NCI-H2227 (cell line): ENCODE data around the gene USP27X.

Experiments used
- DNase-seq: peaks from one replicate; lab custom pipeline; 2025; ENCODE audit not compliant: unreplicated experiment; lab: John Stamatoyannopoulos, UW

USP27X gene

DNA sequence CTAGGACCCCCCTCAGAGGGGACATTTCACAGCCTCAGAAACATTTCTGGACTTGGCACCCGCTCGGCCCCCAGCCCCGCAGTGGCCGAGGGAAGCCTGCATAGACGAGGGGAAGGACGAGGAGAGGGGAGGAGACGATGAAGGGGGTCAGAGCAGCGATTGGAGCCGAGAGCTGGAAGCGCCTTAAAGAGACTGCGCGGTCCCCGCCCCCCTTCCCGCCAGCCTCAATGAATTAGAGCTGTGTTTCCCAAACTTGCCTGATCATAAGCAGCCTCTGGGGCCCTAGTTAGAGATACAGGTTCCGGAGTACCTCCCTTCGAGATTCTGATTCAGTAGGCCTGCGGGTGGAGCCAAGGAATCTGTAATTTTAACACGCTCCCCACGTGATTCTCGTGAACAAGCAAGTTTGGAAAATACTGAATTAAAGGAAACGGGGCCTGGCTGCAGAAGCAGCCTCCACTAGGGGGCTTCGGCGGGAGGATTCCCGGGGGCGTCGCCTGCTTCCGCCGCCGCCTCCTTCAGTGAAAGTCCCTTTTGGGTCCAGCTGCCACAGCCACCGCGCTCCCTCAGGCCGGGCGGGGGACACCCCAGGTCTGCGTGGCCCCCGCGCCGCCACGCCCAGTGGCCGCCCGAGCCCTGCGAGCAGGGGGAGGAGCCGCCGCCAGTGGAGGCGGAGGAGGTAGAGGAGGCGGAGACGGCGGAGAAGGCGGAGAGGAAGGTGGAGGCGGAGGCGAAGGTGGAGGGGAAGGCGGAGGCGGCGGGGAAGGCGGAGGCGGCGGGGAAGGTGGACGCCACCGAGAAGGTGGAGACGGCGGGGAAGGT lies at the start of gene USP27X:
Gene USP27X, plus strand, starts transcription at position 651 of the 822 bp plus-strand sequence. CDS start 824 bp downstream, outside the sequence.
- peak; percentile 95 for DNase-seq

DNA sequence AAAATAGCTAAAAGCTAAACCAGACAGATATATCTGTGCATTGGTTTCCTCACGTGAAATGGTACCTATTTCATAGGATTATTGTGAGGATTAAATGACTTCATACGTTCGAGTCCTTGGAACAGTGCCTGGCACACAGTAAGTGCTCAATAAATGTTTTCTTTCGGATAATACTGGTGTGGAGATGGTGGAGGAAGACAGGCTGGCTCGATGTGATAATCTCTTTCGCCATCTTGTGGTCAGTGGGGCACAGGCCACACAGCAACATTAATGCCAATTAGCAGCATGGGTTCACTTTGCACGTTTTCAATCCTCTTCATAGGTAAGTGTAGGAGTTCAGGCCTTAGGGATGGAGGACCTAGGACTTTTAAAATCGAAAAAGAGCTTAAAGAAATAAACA lies 40.9 kb upstream of the USP27X start:
- DNase-seq: peak; percentile 24

DNA sequence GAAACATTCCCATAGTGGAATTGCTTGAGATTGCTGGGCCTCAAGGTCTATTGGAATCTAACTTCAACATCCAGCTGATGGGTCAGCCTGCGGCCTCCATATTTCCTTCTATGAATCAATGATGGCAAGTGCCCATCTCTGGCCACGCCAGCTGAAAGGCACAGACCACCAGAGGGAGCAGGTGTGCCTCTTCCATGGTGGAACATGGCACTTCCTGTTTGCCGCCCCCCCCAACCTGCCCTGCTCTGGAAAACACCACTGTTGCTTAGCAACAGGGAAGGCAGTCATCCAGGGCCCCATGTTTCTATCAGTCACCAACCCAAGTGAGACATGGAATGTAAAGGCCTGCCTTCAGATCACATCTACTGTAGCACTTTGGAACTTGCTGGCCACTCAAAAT lies 38.6 kb upstream of the USP27X start:
- DNase-seq: peak; percentile 89

DNA sequence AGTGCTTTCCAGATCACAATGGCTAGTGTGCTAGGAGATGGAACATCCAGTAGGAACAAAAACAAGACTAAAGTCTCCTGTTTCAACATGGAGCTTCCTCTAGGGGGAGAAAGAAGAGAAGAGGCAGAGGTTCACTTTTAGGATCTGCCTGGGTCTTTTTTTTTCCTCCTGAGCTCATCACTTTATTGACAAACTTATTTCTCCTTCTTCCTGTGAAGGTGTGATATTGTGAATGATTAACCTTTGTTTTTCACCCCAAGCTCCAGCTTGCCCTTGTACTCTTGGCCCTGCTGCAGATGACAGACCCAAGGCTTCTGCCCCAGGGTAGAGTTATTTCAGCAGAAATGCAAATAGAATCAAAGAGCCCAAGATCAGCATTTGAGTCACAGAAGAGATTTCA lies 36.7 kb upstream of the USP27X start:
- DNase-seq: no peak

DNA sequence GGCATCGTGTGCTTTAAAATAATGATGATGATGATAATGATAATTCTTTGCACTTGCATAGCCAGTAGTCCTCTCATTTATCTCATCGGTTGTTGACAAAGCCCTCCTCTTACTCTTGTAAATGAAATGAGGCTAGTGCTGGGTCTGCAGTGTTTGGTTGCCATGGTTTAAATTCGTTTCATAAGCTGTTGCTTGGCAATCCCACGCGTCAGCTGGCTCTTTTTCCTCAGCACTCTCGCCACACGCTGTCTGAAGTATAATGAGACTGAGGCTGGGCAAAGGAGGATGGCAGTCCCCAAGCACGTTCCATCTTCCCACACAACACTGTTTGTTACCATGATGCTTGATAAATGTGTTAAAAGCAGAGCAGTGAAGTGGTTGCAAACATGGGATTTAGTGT lies 34.7 kb upstream of the USP27X start:
- DNase-seq: peak; percentile 74

DNA sequence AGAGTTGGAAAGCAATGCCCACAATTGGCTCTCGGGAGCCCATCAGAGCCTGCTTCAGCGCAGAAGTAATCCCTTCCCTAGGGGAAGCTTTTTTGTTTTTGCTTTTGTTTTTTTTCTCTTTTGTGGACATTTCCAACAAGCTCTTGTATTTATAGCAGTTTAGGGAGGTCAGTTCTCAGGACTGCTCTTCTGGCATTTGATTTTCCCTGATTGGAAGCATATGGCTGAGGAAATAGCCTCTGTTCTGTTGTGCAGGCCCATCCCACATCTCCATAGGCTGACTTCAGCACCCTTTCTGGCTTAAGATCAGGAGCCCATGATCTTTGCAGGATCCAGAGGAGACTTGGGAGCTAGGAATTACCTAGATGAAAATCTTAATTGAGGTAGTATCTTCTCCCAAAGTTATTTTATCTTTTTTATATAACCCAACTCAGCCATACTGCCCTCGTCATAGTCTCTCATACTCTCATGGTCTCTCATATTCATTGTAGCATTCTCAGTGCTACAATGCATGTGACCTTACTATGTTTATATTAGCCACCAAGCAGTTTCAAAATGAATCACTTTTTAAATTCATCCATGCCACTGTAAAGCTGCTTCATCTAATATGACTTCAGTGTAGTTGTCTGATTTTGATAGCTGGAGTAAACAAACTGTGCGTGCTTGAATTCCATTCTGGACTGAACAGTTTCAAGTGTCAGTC lies 33.4 kb upstream of the USP27X start:
- no peak for DNase-seq

DNA sequence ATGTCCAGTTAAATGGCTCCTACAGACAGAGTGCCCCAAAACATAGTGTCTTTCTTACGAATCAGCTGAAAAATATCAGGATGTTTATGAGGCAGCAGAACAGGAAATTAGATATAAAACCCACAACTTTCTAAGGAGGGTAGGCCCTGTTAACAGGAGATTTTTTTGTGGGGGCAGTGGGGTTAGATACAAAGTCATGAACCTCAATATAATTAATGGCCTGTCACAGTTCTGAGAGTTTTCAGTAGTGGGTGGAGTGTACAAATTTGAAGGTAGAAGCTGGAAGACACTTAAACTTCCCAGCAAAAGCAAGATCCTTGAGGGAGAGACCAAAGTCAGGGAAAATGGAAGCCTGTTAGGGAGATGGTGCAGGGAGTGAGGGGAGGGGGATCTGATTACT lies 32.8 kb upstream of the USP27X start:
- DNase-seq: no peak

DNA sequence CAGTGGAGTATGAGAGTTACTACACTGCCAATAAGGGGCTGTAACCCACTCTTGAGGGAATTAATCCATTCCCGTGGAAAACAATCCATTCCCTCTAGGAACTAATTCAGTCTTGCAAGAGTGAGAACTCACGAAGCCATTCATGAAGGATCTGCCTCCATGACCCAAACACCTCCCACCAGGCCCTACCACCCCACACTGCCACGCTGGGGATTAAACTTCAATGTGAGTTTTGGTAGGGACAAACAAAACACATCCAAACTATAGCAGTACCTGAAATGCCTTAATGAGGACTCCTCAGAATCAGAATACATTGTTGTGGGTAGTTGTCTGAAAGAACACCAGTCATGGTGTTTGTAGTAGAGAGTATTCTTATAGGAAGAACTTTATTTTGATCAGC lies 31.0 kb upstream of the USP27X start:
- no peak for DNase-seq

DNA sequence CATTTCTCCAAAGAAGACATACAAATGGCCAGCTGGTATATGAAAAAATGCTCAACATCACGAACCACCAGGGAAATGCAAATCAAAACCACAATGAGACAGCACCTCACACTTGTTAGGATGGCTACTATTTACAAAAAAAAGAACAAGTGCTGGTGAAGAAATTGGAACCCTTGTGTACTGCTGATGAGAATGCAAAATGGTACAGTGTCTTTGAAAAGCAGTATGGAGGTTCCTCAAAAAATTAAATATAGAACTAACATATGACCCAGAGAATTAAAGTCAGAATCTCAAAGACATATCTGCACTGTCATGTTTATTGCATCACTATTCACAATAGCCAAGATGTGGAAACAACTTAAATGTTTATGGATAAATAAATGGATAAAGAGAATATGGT lies 29.3 kb upstream of the USP27X start:
- no peak for DNase-seq

DNA sequence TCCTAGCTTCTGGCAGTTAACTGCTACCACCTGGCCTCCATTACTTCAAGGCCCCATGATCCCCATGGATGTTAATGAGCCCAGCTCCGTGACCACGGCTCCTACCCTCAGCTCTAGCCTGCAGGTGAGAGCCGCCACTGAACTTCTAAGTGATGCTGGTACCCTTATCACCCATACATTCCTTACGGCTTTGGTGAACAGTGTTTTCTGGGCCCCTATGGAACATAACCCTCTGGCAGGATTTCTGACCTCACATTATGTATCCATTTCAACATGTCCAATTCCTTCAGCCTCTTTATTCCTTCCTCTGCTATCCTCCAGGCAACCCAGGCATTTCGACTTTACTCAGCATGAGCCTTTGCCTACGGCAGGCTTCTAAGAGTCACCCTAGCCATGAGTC lies 25.6 kb upstream of the USP27X start:
- DNase-seq: no peak

DNA sequence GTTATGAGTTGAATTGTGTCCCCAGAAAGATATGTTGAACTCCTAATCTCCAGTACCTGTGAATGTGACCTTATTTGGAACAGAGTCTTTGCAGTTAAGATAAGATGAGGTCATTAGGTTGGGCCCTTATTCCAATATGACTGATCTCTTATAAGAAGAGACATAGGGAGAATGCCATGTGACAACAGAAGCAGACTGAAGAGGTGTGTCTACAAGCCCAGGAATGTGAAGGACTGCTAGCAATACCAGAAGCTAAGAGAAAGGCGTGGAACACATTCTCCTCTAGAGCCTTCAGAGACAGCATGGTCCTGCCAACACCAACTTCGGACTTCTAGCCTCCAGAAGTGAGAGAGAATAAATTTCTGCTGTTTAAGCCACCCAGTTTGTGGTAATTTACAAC lies 22.5 kb upstream of the USP27X start:
- no peak for DNase-seq

DNA sequence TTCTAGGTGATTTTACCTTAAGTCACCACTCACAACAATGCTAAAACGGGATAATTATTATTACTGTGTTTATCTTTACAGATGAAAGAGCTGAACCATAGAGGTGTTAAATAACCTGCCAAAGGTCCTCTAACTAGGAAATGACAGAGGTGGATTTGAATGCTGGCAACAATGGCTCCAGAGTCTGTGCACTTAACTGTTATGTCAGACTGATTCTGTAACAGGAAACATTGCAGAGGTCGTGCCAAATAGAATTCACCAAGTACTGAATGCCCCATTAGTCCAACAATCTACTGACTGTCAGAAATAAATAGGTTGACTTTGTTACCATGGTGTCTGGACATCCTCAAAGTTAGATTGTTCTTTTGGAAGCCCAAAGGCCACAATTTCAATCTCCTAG lies 20.9 kb upstream of the USP27X start:
- DNase-seq: no peak

DNA sequence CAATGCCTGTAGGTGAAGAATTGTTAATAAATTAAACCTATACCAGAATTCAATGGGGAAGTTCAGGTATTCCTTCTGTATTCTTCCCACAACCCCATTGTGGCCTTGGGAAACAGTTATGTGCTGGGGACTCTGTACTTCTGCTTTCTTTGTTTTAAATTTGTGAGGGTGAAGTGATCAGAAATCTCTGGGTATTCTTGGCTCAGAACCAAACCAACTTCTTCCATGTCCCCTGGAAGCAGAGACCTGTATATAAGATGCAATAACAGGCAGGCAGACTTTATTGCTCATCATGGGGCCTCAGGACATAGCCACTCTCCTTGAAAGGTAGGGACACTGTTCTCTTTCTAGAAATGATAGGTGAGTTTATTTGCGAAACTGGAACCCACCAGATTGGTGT lies 19.8 kb upstream of the USP27X start:
- DNase-seq: no peak

DNA sequence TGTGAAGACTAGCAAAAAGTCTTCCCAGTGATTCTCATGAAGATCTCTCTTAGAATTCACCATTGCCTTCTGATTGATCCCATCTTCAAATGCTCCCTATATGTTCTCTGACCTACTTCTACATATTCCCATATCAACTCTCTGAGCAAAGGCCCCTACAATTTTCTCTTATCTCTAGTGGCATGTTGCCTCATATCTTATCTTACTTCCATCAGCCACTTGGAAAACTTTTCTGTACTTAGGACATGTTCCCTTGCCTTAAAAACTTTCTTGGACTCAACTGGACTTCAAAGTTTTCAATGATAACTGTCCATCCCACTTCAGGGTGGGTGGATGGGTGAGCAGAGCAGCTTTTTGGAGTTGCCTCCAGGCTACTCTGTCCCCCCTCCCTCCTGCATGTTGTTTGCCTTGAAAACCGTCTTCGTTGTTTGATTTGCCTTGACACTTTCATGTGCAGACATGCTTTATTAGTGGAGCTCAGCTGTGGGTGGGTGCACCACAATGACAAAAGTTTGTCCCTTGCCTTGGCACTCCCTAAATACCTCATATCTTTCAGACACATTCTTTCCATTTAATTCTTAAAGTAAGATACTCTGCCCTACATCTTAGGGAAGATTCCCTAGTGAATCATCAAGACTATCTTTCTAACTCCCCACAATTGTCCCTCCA lies 18.3 kb upstream of the USP27X start:
- no peak for DNase-seq

DNA sequence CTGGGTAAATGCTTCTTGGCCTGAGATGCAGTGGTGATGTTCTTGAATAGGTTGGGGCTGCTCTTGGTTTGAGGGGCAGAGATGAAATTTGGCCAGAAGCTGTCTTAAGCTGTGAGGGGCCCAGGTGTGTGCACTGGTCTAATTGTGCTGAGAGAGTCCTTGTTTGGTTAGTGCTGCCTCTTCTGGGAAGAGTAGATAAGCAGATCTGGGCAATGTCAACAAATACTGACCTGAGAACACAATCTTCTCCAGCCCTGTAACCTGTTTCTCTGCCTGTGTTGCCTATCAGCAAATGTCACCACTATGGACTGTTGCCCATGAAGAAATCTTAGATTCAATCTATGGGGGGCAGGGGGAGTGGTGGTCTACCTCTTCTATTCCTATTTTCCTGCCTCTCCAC lies 17.2 kb upstream of the USP27X start:
- DNase-seq: no peak

DNA sequence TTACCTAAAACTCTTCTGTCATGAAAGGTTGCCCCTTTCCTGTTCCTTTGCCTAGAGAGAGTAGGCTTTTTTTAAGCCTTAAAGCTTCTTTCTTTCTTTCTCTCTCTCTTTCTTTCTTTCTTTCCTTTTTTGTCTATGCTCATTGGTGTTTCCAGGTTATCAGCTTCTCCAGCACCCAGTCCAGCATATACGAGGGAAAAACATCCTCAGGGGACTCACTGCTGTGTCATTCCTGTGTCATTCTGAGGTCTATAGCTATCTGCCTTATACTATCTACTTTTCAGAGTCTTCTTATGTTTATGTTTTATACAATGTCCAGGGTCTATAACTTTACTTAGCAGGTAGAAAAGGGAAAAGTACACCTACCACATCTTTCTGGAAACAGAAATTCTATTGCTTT lies 10.5 kb upstream of the USP27X start:
- no peak for DNase-seq

DNA sequence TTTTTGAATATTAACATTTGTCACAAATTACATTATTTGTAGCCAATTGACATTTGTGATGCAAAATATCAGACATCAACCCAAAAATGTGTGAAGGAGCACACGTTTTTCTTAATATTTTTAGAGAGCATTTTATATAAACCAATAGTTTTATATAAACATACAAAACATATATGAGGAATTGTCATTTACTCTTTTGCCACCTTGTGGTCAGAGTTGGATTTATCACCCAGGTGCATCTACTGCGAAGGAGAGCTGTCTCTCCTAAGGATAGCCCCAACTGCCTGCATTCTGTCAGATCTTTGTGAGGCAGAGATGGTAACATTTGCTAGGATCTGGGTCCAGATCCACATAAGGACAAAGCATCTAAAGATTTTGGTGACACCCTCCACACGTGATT lies 2.5 kb upstream of the USP27X start:
- DNase-seq: peak; percentile 68

DNA sequence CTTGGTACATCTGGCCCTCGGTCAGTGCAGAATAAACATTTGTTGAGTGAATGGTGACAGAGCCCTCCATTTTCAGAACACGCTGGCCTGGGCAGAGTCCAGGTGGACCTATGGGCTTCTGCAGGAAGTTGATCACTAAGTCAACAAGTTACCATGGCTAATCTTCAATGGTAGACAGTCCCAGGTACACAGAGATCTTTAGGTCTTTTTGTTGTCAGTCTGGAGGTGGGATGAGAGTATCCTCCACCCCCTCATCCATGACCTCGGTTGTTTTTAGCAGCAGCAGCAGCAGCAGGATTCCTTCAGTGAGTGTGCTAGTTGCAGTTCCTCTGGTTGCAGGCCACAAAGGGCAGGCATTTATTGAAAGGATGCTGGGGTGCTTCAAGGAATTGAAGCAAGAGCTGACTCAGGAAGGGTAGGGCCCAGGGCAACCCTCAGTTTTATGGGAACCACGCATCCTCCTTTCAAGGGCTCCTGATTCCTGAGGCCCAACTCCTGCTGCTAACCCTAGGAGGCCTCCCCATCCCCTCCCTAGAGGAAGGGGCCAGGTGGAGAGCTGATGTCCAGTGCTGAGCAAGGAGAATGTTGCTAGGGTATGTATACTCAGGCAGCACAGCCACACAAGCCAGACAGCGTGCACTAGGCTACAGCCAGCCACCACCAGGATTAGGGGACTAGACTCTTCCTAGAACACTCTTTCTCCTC lies 1.7 kb upstream of the USP27X start:
- no peak for DNase-seq

DNA sequence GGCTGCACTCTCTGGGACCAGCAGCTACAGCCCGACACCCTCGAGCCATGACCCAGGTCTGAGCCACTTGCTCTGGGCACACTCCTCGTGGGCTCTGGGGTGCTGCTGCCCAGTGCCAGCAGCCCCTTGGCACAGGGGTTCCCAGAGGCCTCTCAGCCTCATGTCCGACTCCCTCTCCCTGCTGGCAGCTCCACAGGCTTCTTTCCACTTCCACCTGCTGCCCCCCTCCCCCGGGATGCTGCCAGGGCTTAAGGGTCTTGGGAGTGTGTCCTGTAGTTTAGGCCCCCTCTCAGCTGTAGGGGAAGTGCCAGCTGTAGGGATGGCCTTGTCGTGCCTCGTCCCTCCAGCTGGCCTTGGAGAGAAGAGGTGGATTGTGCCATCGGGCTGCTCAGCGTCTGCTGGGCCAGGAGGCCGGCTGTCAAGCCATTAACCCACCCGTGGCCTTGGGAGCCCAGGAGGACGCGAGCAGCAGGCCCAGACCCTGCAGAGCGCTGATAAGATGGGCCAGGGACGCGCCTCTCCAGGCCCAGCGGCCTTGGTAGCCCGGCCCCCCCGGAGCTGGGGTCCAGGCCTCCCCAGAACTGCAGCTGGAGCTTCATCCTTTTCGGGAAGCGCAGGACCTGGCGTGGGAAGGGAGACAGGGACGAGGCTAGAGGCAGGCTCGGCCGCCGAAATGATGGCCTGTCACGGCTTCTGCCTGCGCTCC lies 1.0 kb upstream of the USP27X start:
- no peak for DNase-seq

DNA sequence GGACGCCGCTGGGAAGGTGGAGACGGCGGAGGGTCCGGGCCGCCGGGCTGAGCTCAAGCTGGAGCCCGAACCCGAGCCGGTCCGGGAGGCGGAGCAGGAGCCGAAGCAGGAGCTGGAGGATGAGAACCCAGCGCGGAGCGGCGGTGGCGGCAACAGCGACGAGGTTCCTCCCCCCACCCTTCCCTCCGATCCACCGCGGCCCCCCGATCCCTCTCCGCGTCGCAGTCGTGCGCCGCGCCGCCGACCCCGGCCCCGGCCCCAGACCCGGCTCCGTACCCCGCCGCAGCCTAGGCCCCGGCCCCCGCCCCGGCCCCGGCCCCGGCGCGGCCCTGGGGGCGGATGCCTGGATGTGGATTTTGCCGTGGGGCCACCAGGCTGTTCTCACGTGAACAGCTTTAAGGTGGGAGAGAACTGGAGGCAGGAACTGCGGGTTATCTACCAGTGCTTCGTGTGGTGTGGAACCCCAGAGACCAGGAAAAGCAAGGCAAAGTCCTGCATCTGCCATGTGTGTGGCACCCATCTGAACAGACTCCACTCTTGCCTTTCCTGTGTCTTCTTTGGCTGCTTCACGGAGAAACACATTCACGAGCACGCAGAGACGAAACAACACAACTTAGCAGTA lies 483 bp downstream of the USP27X start:
- peak; percentile 47 for DNase-seq
